ENCODE measurements around the gene CLIC5.

Gene CLIC5

DNA sequence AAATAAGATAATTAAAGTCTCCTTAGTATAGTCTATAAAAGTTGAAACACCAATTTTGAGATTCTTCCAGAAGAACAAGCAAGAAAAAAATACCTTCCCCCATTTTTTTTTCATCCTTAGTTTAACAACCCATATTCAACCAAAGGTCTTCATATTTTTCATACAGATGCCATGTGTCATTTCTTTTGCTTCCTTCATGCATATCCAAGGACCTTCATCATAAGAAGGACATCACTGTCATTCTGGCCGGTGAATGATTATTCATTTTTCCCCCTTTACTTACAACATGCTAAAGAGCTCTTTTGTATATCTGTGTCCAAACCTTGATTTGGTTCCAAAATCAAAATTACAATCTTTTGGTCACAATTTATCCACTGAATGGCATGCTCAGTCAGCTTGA is 21.3 kb upstream of the CLIC5 start:
- no peak for DNase-seq (ENCODE audit: low read depth)
- H3K4me3 ChIP-seq (ENCODE audit: low read depth, low read length) = no peak overlapping the region
- TF ChIP-seq CTCF (conservative IDR thresholded peaks at IDR 0.05; ENCODE audit: low read depth, low read length) = no peak

- TF ChIP-seq CTCF (conservative IDR thresholded peaks at IDR 0.05; ENCODE audit: low read depth, low read length) = no peak
- DNase-seq (ENCODE audit: low read depth) = no peak
These were observed 19.6 kb upstream of the CLIC5 start for GRCh38 chr6:46035242-46035641.

GRCh38 chr6:46032110-46032998 is 16.7 kb upstream of the CLIC5 start:
- DNase-seq (ENCODE audit: low read depth) = no peak
- no peak overlapping the region for H3K4me3 ChIP-seq (ENCODE audit: low read depth, low read length)
- no peak for TF ChIP-seq CTCF (conservative IDR thresholded peaks at IDR 0.05; ENCODE audit: low read depth, low read length)

More at GRCh38 chr6:46035242-46035641, 19.6 kb upstream of the CLIC5 start:
- no peak overlapping the region for H3K4me3 ChIP-seq (ENCODE audit: low read depth, low read length)

GRCh38 chr6:46029602-46030001 is 13.9 kb upstream of the CLIC5 start:
- H3K4me3 ChIP-seq (ENCODE audit: low read depth, low read length) = no peak overlapping the region
- TF ChIP-seq CTCF (conservative IDR thresholded peaks at IDR 0.05; ENCODE audit: low read depth, low read length) = no peak
- DNase-seq (ENCODE audit: low read depth) = no peak

GRCh38 chr6:46026307-46026706 is 10.6 kb upstream of the CLIC5 start:
- no peak overlapping the region for H3K4me3 ChIP-seq (ENCODE audit: low read depth, low read length)
- DNase-seq (ENCODE audit: low read depth) = no peak
- no peak for TF ChIP-seq CTCF (conservative IDR thresholded peaks at IDR 0.05; ENCODE audit: low read depth, low read length)

DNA sequence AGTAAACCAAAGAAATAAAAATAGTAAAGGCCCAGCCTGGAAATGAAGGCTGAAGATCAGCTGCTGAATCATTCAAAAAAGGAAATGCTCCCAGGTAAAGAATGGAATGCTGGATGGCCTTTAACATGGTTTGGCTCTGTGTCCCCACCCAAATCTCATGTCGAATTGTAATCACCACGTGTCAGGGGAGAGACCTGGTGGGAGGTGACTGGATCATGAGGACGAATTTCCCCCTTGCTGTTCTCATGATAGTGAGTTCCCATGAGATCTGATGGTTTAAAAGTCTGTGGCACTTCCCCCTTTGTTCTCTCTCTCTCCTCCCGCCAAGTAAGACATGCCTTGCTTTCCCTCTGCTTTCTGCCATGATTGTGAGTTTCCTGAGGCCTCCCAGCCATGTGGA is 9.9 kb upstream of the CLIC5 start:
- no peak for DNase-seq (ENCODE audit: low read depth)
- no peak overlapping the region for H3K4me3 ChIP-seq (ENCODE audit: low read depth, low read length)
- TF ChIP-seq CTCF (conservative IDR thresholded peaks at IDR 0.05; ENCODE audit: low read depth, low read length) = no peak

Measured in choroid plexus epithelial cell (primary cell).